PC-9 (cell line): ENCODE measurements around the gene PHACTR1.

Source experiments
- CTCF ChIP-seq: fragments of 200-600 bp; sonication (generic); conservative IDR thresholded peaks from 2 replicates; pipeline ENCODE4 v1.6.1; 2017; ENCODE audit warnings: mixed run types, antibody characterized with exemption, mild to moderate bottlenecking, moderate library complexity
- EZH2 ChIP-seq: fragments of 200-600 bp; sonication (generic); IDR thresholded peaks from 2 replicates; pipeline ENCODE4 v1.8.0; 2017; ENCODE audit warnings: antibody characterized with exemption, low read depth

- TF ChIP-seq CTCF (no peak), EZH2 (no peak)
These were observed 230.7 kb downstream of the PHACTR1 start for GRCh38 chr6:12947151-12947871.
